OCI-LY7 (cell line): ENCODE measurements around the gene ROBO1.

Source experiments
- CTCF ChIP-seq: fragments of 200-600 bp; sonication (generic); conservative IDR thresholded peaks from 2 replicates; pipeline ENCODE4 v1.5.1; 2014; ENCODE audit warnings: mild to moderate bottlenecking, antibody characterized with exemption, low read length, moderate library complexity, mixed read lengths
- EZH2phosphoT487 ChIP-seq: fragments of 200-600 bp; sonication (generic); IDR thresholded peaks from 2 replicates; pipeline ENCODE4 v1.6.1; 2018; ENCODE audit warnings: low read depth, borderline replicate concordance, mild to moderate bottlenecking, mixed run types, antibody characterized with exemption, low read length, moderate library complexity, mixed read lengths

DNA sequence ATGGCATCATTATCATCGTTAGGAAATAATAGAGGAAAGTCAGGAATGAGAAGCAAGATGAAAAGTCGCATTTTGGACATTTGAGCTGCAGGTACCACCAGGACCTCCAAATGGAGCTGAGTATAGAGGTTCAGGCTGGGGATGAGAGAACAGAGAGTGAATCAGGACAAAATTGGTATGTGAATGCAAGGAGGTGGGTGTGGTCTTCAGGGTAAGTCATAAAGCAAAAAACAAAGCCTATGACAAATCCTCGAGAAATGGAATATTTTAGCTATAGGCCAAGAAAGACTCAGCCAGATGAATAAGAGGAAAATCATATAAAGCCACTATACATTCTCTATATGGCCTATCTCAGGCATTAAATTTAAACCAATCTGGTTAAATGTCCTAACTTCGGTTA is 841.3 kb downstream of the ROBO1 start:
- TF ChIP-seq CTCF (no peak), EZH2phosphoT487 (no peak)
